ENCODE results near the gene ACAT1. TPM values are rescaled to one million over a fixed set of nuclear protein-coding genes. Genes with fewer than 3 reads are reported as not detected.
A peak's percentile ranks its signal among the peaks of the same experiment; 100 is the strongest.

ACAT1 gene
- total RNA-seq, 1 donor from 2014 or later, result 48.1 TPM

- Histone ChIP-seq H3K27me3 (ENCODE audit: insufficient read depth, low read length) (no peaks in the 10 kb centered on the region), H4K20me1 (ENCODE audit: insufficient read depth, low read length) (no peaks in the 10 kb centered on the region), H2AFZ (ENCODE audit: low read depth, low read length) (no peak overlapping the region), H3K36me3 (ENCODE audit: insufficient read depth, low read length) (peaks cover 36% of the 10 kb centered on the region), H3K4me2 (ENCODE audit: low read length) (no peak overlapping the region), H3K9ac (ENCODE audit: low read length) (no peak overlapping the region), H3K27ac (ENCODE audit: low read depth, low read length) (no peak overlapping the region), H3K79me2 (ENCODE audit: insufficient read depth, low read length) (no peaks in the 10 kb centered on the region), H3K4me1 (ENCODE audit: insufficient read depth, low read length) (no peaks in the 10 kb centered on the region), H3K4me3 (ENCODE audit: insufficient read depth, low read depth, low read length) (no peak overlapping the region), H3K9me3 (ENCODE audit: insufficient read depth, low read depth, low read length) (no peaks in the 10 kb centered on the region)
- FAIRE-seq (peak; percentile 5), DNase-seq (ENCODE audit: low read depth) (no peak)
- Mint-ChIP-seq H3K9me3 (ENCODE audit: unreplicated experiment) (no peaks in the 10 kb centered on the region), H3K4me1 (ENCODE audit: low read depth, unreplicated experiment) (no peaks in the 10 kb centered on the region), H3K27ac (ENCODE audit: unreplicated experiment) (no peak overlapping the region), H3K4me3 (ENCODE audit: unreplicated experiment) (no peak overlapping the region), H3K36me3 (ENCODE audit: low read depth, unreplicated experiment) (no peaks in the 10 kb centered on the region), H3K27me3 (ENCODE audit: low read depth, unreplicated experiment) (no peaks in the 10 kb centered on the region)
- TF ChIP-seq EZH2 (IDR thresholded peaks at IDR 0.05; ENCODE audit: insufficient read depth, low read length), result no peak
- TF ChIP-seq CTCF (IDR thresholded peaks at IDR 0.05; ENCODE audit: insufficient read depth, low read depth, low read length), result no peak
Measured at GRCh38 chr11:108170184-108170583, 48.8 kb downstream of the ACAT1 start.

GRCh38 chr11:108177570-108177969 lies 56.2 kb downstream of the ACAT1 start:
- no peak overlapping the region for H3K4me3 Mint-ChIP-seq (ENCODE audit: unreplicated experiment)
- H3K4me1 Mint-ChIP-seq (ENCODE audit: low read depth, unreplicated experiment), result no peaks in the 10 kb centered on the region
- DNase-seq (ENCODE audit: low read depth) (no peak), FAIRE-seq (no peak)
- no peaks in the 10 kb centered on the region for H3K4me1 ChIP-seq (ENCODE audit: insufficient read depth, low read length)
- H3K79me2 ChIP-seq (ENCODE audit: insufficient read depth, low read length), result no peaks in the 10 kb centered on the region
- no peak overlapping the region for H3K27ac Mint-ChIP-seq (ENCODE audit: unreplicated experiment)
- H3K9me3 ChIP-seq (ENCODE audit: insufficient read depth, low read depth, low read length), result no peaks in the 10 kb centered on the region
- H2AFZ ChIP-seq (ENCODE audit: low read depth, low read length), result no peak overlapping the region
- no peak overlapping the region for H3K9ac ChIP-seq (ENCODE audit: low read length)
- H4K20me1 ChIP-seq (ENCODE audit: insufficient read depth, low read length), result no peaks in the 10 kb centered on the region
- no peaks in the 10 kb centered on the region for H3K27me3 ChIP-seq (ENCODE audit: insufficient read depth, low read length)
- no peak overlapping the region for H3K4me2 ChIP-seq (ENCODE audit: low read length)
- peaks cover 10% of the 10 kb centered on the region for H3K36me3 Mint-ChIP-seq (ENCODE audit: low read depth, unreplicated experiment)
- peaks cover 22% of the 10 kb centered on the region for H3K36me3 ChIP-seq (ENCODE audit: insufficient read depth, low read length)
- TF ChIP-seq CTCF (IDR thresholded peaks at IDR 0.05; ENCODE audit: insufficient read depth, low read depth, low read length) (no peak), EZH2 (IDR thresholded peaks at IDR 0.05; ENCODE audit: insufficient read depth, low read length) (no peak)
- H3K27me3 Mint-ChIP-seq (ENCODE audit: low read depth, unreplicated experiment), result no peaks in the 10 kb centered on the region
- H3K9me3 Mint-ChIP-seq (ENCODE audit: unreplicated experiment), result no peaks in the 10 kb centered on the region
- H3K27ac ChIP-seq (ENCODE audit: low read depth, low read length), result no peak overlapping the region
- H3K4me3 ChIP-seq (ENCODE audit: insufficient read depth, low read depth, low read length), result no peak overlapping the region

GRCh38 chr11:108193725-108194124 lies 72.4 kb downstream of the ACAT1 start:
- H3K27ac ChIP-seq (ENCODE audit: low read depth, low read length), result no peak overlapping the region
- H2AFZ ChIP-seq (ENCODE audit: low read depth, low read length), result no peak overlapping the region
- H3K9ac ChIP-seq (ENCODE audit: low read length), result no peak overlapping the region
- H3K4me1 ChIP-seq (ENCODE audit: insufficient read depth, low read length), result no peaks in the 10 kb centered on the region
- Mint-ChIP-seq H3K36me3 (ENCODE audit: low read depth, unreplicated experiment) (peaks cover 3% of the 10 kb centered on the region), H3K27me3 (ENCODE audit: low read depth, unreplicated experiment) (no peaks in the 10 kb centered on the region), H3K9me3 (ENCODE audit: unreplicated experiment) (no peaks in the 10 kb centered on the region), H3K4me1 (ENCODE audit: low read depth, unreplicated experiment) (peaks cover 2% of the 10 kb centered on the region), H3K4me3 (ENCODE audit: unreplicated experiment) (no peak overlapping the region), H3K27ac (ENCODE audit: unreplicated experiment) (no peak overlapping the region)
- peaks cover 22% of the 10 kb centered on the region for H3K36me3 ChIP-seq (ENCODE audit: insufficient read depth, low read length)
- H3K27me3 ChIP-seq (ENCODE audit: insufficient read depth, low read length), result no peaks in the 10 kb centered on the region
- no peaks in the 10 kb centered on the region for H4K20me1 ChIP-seq (ENCODE audit: insufficient read depth, low read length)
- peaks cover 12% of the 10 kb centered on the region for H3K79me2 ChIP-seq (ENCODE audit: insufficient read depth, low read length)
- H3K9me3 ChIP-seq (ENCODE audit: insufficient read depth, low read depth, low read length), result no peaks in the 10 kb centered on the region
- FAIRE-seq (no peak), DNase-seq (ENCODE audit: low read depth) (no peak)
- no peak overlapping the region for H3K4me3 ChIP-seq (ENCODE audit: insufficient read depth, low read depth, low read length)
- no peak overlapping the region for H3K4me2 ChIP-seq (ENCODE audit: low read length)
- TF ChIP-seq CTCF (IDR thresholded peaks at IDR 0.05; ENCODE audit: insufficient read depth, low read depth, low read length) (no peak), EZH2 (IDR thresholded peaks at IDR 0.05; ENCODE audit: insufficient read depth, low read length) (no peak)
